Stimulated activated CD8-positive, alpha-beta memory T cell treated with anti-CD3 and anti-CD28 coated beads, Interleukin-12 subunit alpha, Interleukin-12 subunit beta, amount 100 ng/mL, for 1 hour (primary cell): ENCODE results near the gene GARS1.
"Not testable (repeated sequence)": the region's sequence is repeated elsewhere in the genome, so short reads cannot be mapped to it uniquely, and the experiment has no call there.

Experiments
- DNase-seq: peaks from one replicate; pipeline ENCODE4 v3.0.0-alpha.2; 2020; ENCODE audit warnings: low read depth

GARS1 gene

GRCh38 chr7:30627026-30627425, 32.3 kb downstream of the GARS1 start:
- no peak for DNase-seq

GRCh38 chr7:30630986-30631385, 36.3 kb downstream of the GARS1 start:
- no peak for DNase-seq

GRCh38 chr7:30633223-30633622, 38.5 kb downstream of the GARS1 start:
- no peak for DNase-seq

GRCh38 chr7:30634193-30634626, 39.5 kb downstream of the GARS1 start:
- no peak for DNase-seq

- no peak for DNase-seq
Measured at GRCh38 chr7:30634634-30635201, 40.0 kb downstream of the GARS1 start.

GRCh38 chr7:30635798-30636197, 41.1 kb downstream of the GARS1 start:
- no peak for DNase-seq

- DNase-seq = not testable (repeated sequence)
Measured at GRCh38 chr7:30642322-30642721, 47.6 kb downstream of the GARS1 start.

GRCh38 chr7:30642789-30643188, 48.1 kb downstream of the GARS1 start:
- no peak for DNase-seq

GRCh38 chr7:30644286-30644955, 49.7 kb downstream of the GARS1 start:
- no peak for DNase-seq

GRCh38 chr7:30645661-30646060, 51.0 kb downstream of the GARS1 start:
- DNase-seq = no peak

- no peak for DNase-seq
Measured at GRCh38 chr7:30646154-30646553, 51.5 kb downstream of the GARS1 start.

- no peak for DNase-seq
Measured at GRCh38 chr7:30647589-30648364, 53.1 kb downstream of the GARS1 start.

GRCh38 chr7:30648744-30649540, 54.3 kb downstream of the GARS1 start:
- no peak for DNase-seq

GRCh38 chr7:30649717-30650420, 55.2 kb downstream of the GARS1 start:
- DNase-seq = no peak

- no peak for DNase-seq
Measured at GRCh38 chr7:30650421-30650808, 55.7 kb downstream of the GARS1 start.

- DNase-seq = no peak
Measured at GRCh38 chr7:30652132-30652531, 57.5 kb downstream of the GARS1 start.

- DNase-seq = no peak
Measured at GRCh38 chr7:30652698-30653641, 58.3 kb downstream of the GARS1 start.

- DNase-seq = no peak
Measured at GRCh38 chr7:30654296-30655090, 59.8 kb downstream of the GARS1 start.

- DNase-seq = no peak
Measured at GRCh38 chr7:30655096-30655970, 60.7 kb downstream of the GARS1 start.
